Measurements from ENCODE around the gene GNAL.
"Not testable (repeated sequence)": the region's sequence is repeated elsewhere in the genome, so short reads cannot be mapped to it uniquely, and the experiment has no call there.

Gene GNAL

GRCh38 chr18:11688972-11689668 lies at the start of gene GNAL:
Gene GNAL (plus strand): TSS chr18:11689264. CDS start chr18:11689564, 300 bp downstream.
- DNase-seq (ENCODE audit: low spot score): peak; percentile 39

- DNase-seq (ENCODE audit: low spot score): not testable (repeated sequence)
Measured at GRCh38 chr18:11647310-11647709, 41.8 kb upstream of the GNAL start.

- DNase-seq (ENCODE audit: low spot score): not testable (repeated sequence)
Measured at GRCh38 chr18:11647804-11648203, 41.3 kb upstream of the GNAL start.

- no peak for DNase-seq (ENCODE audit: low spot score)
Measured at GRCh38 chr18:11649839-11650238, 39.2 kb upstream of the GNAL start.

GRCh38 chr18:11651899-11652298 lies 37.2 kb upstream of the GNAL start:
- no peak for DNase-seq (ENCODE audit: low spot score)

- DNase-seq (ENCODE audit: low spot score): no peak
Measured at GRCh38 chr18:11653521-11653920, 35.5 kb upstream of the GNAL start.

- peak; percentile 15 for DNase-seq (ENCODE audit: low spot score)
Measured at GRCh38 chr18:11654736-11655605, 34.1 kb upstream of the GNAL start.

GRCh38 chr18:11655606-11655932 lies 33.5 kb upstream of the GNAL start:
- no peak for DNase-seq (ENCODE audit: low spot score)

GRCh38 chr18:11657152-11657551 lies 31.9 kb upstream of the GNAL start:
- DNase-seq (ENCODE audit: low spot score): no peak

GRCh38 chr18:11657554-11657953 lies 31.5 kb upstream of the GNAL start:
- DNase-seq (ENCODE audit: low spot score): no peak

- no peak for DNase-seq (ENCODE audit: low spot score)
Measured at GRCh38 chr18:11658019-11658418, 31.0 kb upstream of the GNAL start.

- no peak for DNase-seq (ENCODE audit: low spot score)
Measured at GRCh38 chr18:11658989-11659388, 30.1 kb upstream of the GNAL start.

- no peak for DNase-seq (ENCODE audit: low spot score)
Measured at GRCh38 chr18:11660691-11661090, 28.4 kb upstream of the GNAL start.

- no peak for DNase-seq (ENCODE audit: low spot score)
Measured at GRCh38 chr18:11661430-11661829, 27.6 kb upstream of the GNAL start.

- no peak for DNase-seq (ENCODE audit: low spot score)
Measured at GRCh38 chr18:11663439-11664029, 25.5 kb upstream of the GNAL start.

- DNase-seq (ENCODE audit: low spot score): no peak
Measured at GRCh38 chr18:11664286-11664685, 24.8 kb upstream of the GNAL start.

- no peak for DNase-seq (ENCODE audit: low spot score)
Measured at GRCh38 chr18:11665146-11665545, 23.9 kb upstream of the GNAL start.

GRCh38 chr18:11665587-11665986 lies 23.5 kb upstream of the GNAL start:
- DNase-seq (ENCODE audit: low spot score): no peak

- no peak for DNase-seq (ENCODE audit: low spot score)
Measured at GRCh38 chr18:11666176-11666575, 22.9 kb upstream of the GNAL start.

- no peak for DNase-seq (ENCODE audit: low spot score)
Measured at GRCh38 chr18:11666831-11667230, 22.2 kb upstream of the GNAL start.

GRCh38 chr18:11667578-11667977 lies 21.5 kb upstream of the GNAL start:
- no peak for DNase-seq (ENCODE audit: low spot score)

- no peak for DNase-seq (ENCODE audit: low spot score)
Measured at GRCh38 chr18:11668441-11669169, 20.5 kb upstream of the GNAL start.

Measured in pons (tissue), 1 donor.